Measurements from ENCODE around the gene CCNG1. TPM values are rescaled to one million over a fixed set of nuclear protein-coding genes. Genes with fewer than 3 reads are reported as not detected.
"Not testable (repeated sequence)": the region's sequence is repeated elsewhere in the genome, so short reads cannot be mapped to it uniquely, and the experiment has no call there.

CCNG1 gene
- total and polyA plus RNA-seq, 2 donors (not counting 1 experiment from before 2014, with no cell fraction given) = 210 to 449 TPM

DNA sequence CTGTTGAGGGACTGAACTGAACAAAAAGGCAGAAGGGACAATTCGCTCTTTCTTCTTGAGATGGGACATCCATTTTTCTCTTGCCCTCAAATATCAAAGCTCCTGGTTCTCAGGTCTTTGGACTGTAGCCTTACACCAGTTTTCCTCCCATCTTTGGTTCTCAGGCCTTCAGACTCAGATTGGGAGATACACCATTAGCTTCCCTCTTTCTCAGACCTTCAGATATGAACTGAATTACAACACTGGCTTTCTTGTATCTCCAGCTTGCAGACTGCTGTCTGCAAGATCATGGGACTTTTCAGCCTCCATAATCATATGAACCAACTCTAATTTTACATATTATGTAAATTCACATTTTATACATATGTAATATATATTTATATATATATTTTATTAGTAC, 12.6 kb upstream of the CCNG1 start:
- H4K20me1 ChIP-seq (ENCODE audit: control insufficient read depth, extremely low read depth, insufficient read depth, low read length) = no peaks in the 10 kb centered on the region

DNA sequence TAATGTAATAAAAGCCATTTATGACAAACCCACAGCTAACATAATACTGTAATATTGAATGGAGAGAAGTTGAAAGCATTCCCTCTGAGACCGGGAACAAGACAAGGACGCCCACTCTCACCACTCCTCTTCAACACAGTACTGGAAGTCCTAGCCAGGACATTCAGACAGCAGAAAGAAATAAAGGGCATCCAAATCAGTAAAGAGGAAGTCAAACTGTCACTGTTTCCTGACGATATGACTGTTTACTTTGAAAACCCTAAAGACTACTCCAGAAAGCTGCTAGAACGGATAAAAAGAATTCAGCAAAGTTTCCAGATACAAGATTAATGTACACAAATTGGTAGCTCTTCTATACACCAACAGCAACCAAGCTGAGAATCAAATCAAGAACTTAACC, 11.3 kb upstream of the CCNG1 start:
- not testable (repeated sequence) for H3K27ac ChIP-seq (ENCODE audit: insufficient read depth, low read length); H3K36me3 ChIP-seq (ENCODE audit: control insufficient read depth, insufficient read depth, low read length); H3K4me1 ChIP-seq (ENCODE audit: control insufficient read depth, extremely low read depth, insufficient read depth, low read length); H3K79me2 ChIP-seq (ENCODE audit: control insufficient read depth, insufficient read depth, low read length); DNase-seq (ENCODE audit: low read depth in 2 of 2); H3K9ac ChIP-seq (ENCODE audit: insufficient read depth, low read length); H4K20me1 ChIP-seq (ENCODE audit: control insufficient read depth, extremely low read depth, insufficient read depth, low read length); H3K27me3 ChIP-seq (ENCODE audit: control insufficient read depth, insufficient read depth, low read length); H3K4me3 ChIP-seq (replicated peaks in 1 of 4; ENCODE audit: control extremely low read depth in 1 of 4, insufficient read depth in 1 of 4, low read depth in 3 of 4, low read length in 4 of 4); H2AFZ ChIP-seq (ENCODE audit: low read length); H3K9me3 ChIP-seq (ENCODE audit: control insufficient read depth, insufficient read depth, low read depth, low read length); H3K4me2 ChIP-seq (ENCODE audit: extremely low read depth, insufficient read depth, low read length)

More for the DNA sequence above, 12.6 kb upstream of the CCNG1 start:
- no peak overlapping the region for H3K27ac ChIP-seq (ENCODE audit: insufficient read depth, low read length)
- TF ChIP-seq EZH2 (IDR thresholded peaks at IDR 0.05; ENCODE audit: low read length, missing control alignments) = no peak
- TF ChIP-seq, protein P1, sequence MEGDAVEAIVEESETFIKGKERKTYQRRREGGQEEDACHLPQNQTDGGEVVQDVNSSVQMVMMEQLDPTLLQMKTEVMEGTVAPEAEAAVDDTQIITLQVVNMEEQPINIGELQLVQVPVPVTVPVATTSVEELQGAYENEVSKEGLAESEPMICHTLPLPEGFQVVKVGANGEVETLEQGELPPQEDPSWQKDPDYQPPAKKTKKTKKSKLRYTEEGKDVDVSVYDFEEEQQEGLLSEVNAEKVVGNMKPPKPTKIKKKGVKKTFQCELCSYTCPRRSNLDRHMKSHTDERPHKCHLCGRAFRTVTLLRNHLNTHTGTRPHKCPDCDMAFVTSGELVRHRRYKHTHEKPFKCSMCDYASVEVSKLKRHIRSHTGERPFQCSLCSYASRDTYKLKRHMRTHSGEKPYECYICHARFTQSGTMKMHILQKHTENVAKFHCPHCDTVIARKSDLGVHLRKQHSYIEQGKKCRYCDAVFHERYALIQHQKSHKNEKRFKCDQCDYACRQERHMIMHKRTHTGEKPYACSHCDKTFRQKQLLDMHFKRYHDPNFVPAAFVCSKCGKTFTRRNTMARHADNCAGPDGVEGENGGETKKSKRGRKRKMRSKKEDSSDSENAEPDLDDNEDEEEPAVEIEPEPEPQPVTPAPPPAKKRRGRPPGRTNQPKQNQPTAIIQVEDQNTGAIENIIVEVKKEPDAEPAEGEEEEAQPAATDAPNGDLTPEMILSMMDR (conservative IDR thresholded peaks at IDR 0.05 in 1 of 2, IDR thresholded peaks at IDR 0.05 in 1 of 2; ENCODE audit: low read depth in 1 of 2, low read length in 2 of 2) = no peak
- H3K9me3 ChIP-seq (ENCODE audit: control insufficient read depth, insufficient read depth, low read depth, low read length) = no peaks in the 10 kb centered on the region
- no peak for DNase-seq (ENCODE audit: low read depth in 2 of 2)
- H3K4me2 ChIP-seq (ENCODE audit: extremely low read depth, insufficient read depth, low read length) = no peak overlapping the region
- no peak overlapping the region for H3K4me3 ChIP-seq (replicated peaks in 1 of 4; ENCODE audit: control extremely low read depth in 1 of 4, insufficient read depth in 1 of 4, low read depth in 3 of 4, low read length in 4 of 4)
- H3K4me1 ChIP-seq (ENCODE audit: control insufficient read depth, extremely low read depth, insufficient read depth, low read length) = no peaks in the 10 kb centered on the region
- H3K9ac ChIP-seq (ENCODE audit: insufficient read depth, low read length) = no peak overlapping the region
- H3K79me2 ChIP-seq (ENCODE audit: control insufficient read depth, insufficient read depth, low read length) = no peaks in the 10 kb centered on the region
- H3K36me3 ChIP-seq (ENCODE audit: control insufficient read depth, insufficient read depth, low read length) = no peaks in the 10 kb centered on the region
- no peak overlapping the region for H2AFZ ChIP-seq (ENCODE audit: low read length)
- H3K27me3 ChIP-seq (ENCODE audit: control insufficient read depth, insufficient read depth, low read length) = no peaks in the 10 kb centered on the region

DNA sequence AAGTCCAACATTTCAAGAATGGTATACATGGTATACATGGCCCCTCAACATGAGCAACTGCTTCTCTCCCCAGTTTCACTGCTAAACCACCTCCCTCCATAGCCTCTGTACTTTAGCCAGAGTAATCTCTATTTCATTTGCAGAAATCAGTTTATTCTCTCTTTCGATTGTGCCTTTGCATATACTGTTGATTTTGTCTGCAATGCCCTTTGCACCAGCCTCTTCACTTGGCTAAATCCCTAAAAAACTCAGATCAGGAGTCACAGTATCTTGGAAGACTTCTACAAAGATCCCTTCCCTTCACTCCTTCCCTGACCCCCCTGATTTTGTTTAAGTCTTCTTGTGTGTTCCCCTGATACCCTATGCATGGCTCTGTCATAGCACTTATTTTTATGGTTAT, 4.9 kb upstream of the CCNG1 start:
- H3K79me2 ChIP-seq (ENCODE audit: control insufficient read depth, insufficient read depth, low read length) = peaks cover 1% of the 10 kb centered on the region
- no peaks in the 10 kb centered on the region for H3K27me3 ChIP-seq (ENCODE audit: control insufficient read depth, insufficient read depth, low read length)
- H3K27ac ChIP-seq (ENCODE audit: insufficient read depth, low read length) = no peak overlapping the region
- H3K4me3 ChIP-seq (replicated peaks in 1 of 4; ENCODE audit: control extremely low read depth in 1 of 4, insufficient read depth in 1 of 4, low read depth in 3 of 4, low read length in 4 of 4) = no peak overlapping the region
- H3K4me2 ChIP-seq (ENCODE audit: extremely low read depth, insufficient read depth, low read length) = no peak overlapping the region
- TF ChIP-seq, protein P1 (conservative IDR thresholded peaks at IDR 0.05 in 1 of 2, IDR thresholded peaks at IDR 0.05 in 1 of 2; ENCODE audit: low read depth in 1 of 2, low read length in 2 of 2) = no peak
- TF ChIP-seq EZH2 (IDR thresholded peaks at IDR 0.05; ENCODE audit: low read length, missing control alignments) = no peak
- no peak overlapping the region for H3K9ac ChIP-seq (ENCODE audit: insufficient read depth, low read length)
- no peak overlapping the region for H2AFZ ChIP-seq (ENCODE audit: low read length)
- no peaks in the 10 kb centered on the region for H3K9me3 ChIP-seq (ENCODE audit: control insufficient read depth, insufficient read depth, low read depth, low read length)
- H3K4me1 ChIP-seq (ENCODE audit: control insufficient read depth, extremely low read depth, insufficient read depth, low read length) = no peaks in the 10 kb centered on the region
- H4K20me1 ChIP-seq (ENCODE audit: control insufficient read depth, extremely low read depth, insufficient read depth, low read length) = no peaks in the 10 kb centered on the region
- no peaks in the 10 kb centered on the region for H3K36me3 ChIP-seq (ENCODE audit: control insufficient read depth, insufficient read depth, low read length)
- DNase-seq (ENCODE audit: low read depth in 2 of 2) = no peak

Measured in fibroblast of lung (primary cell).